Erythroblast (primary cell): ENCODE results near the gene TMEM38B.
"Not testable (repeated sequence)": the region's sequence is repeated elsewhere in the genome, so short reads cannot be mapped to it uniquely, and the experiment has no call there.

Experiments
- DNase-seq, 2 experiments: peaks; one replicate each; lab custom pipeline; 2025; lab: John Stamatoyannopoulos, UW
- GATA1 ChIP-seq: IDR thresholded peaks from 2 replicates; pipeline ENCODE4 v1.6.1; 2011; ENCODE audit warnings: low read depth, mild to moderate bottlenecking, control low read depth, low read length, moderate library complexity
- POLR2A ChIP-seq: IDR thresholded peaks from 2 replicates; pipeline ENCODE4 v1.6.1; 2011; ENCODE audit warnings: mild to moderate bottlenecking, low read length

Gene TMEM38B

GRCh38 chr9:105714020-105714331 lies 19.6 kb downstream of the TMEM38B start:
- DNase-seq, result no peak
- no peak for TF ChIP-seq POLR2A
- no peak for TF ChIP-seq GATA1

- TF ChIP-seq GATA1 (no peak), POLR2A (no peak)
- no peak for DNase-seq
Measured at GRCh38 chr9:105716146-105716545, 21.8 kb downstream of the TMEM38B start.

- TF ChIP-seq GATA1 (no peak), POLR2A (no peak)
- DNase-seq, result no peak
Measured at GRCh38 chr9:105722099-105722498, 27.8 kb downstream of the TMEM38B start.

GRCh38 chr9:105725370-105725769 lies 31.0 kb downstream of the TMEM38B start:
- peak in 1 of 2 experiments; percentile 13 for DNase-seq

GRCh38 chr9:105728230-105728629 lies 33.9 kb downstream of the TMEM38B start:
- DNase-seq, result not testable (repeated sequence)

More at GRCh38 chr9:105725370-105725769, 31.0 kb downstream of the TMEM38B start:
- TF ChIP-seq POLR2A (no peak), GATA1 (no peak)

GRCh38 chr9:105731420-105731819 lies 37.1 kb downstream of the TMEM38B start:
- not testable (repeated sequence) for DNase-seq

- DNase-seq, result no peak
- TF ChIP-seq GATA1, result no peak
- TF ChIP-seq POLR2A, result no peak
Measured at GRCh38 chr9:105735366-105735765, 41.0 kb downstream of the TMEM38B start.

- TF ChIP-seq POLR2A, result no peak
- TF ChIP-seq GATA1, result no peak
- DNase-seq, result no peak
Measured at GRCh38 chr9:105737205-105737604, 42.9 kb downstream of the TMEM38B start.

- no peak for DNase-seq
- TF ChIP-seq POLR2A (no peak), GATA1 (no peak)
Measured at GRCh38 chr9:105742088-105742487, 47.7 kb downstream of the TMEM38B start.

GRCh38 chr9:105747325-105747724 lies 53.0 kb downstream of the TMEM38B start:
- DNase-seq, result not testable (repeated sequence)

GRCh38 chr9:105751761-105752160 lies 57.4 kb downstream of the TMEM38B start:
- TF ChIP-seq POLR2A (no peak), GATA1 (no peak)
- DNase-seq, result no peak

- DNase-seq, result no peak
- TF ChIP-seq GATA1, result no peak
- TF ChIP-seq POLR2A, result no peak
Measured at GRCh38 chr9:105757496-105758251, 63.3 kb downstream of the TMEM38B start.

GRCh38 chr9:105760053-105760452 lies 65.7 kb downstream of the TMEM38B start:
- TF ChIP-seq GATA1, result no peak
- no peak for TF ChIP-seq POLR2A
- DNase-seq, result peak in 1 of 2 experiments; percentile 22

GRCh38 chr9:105782561-105783494 lies 88.5 kb downstream of the TMEM38B start:
- DNase-seq, result not testable (repeated sequence)

- not testable (repeated sequence) for DNase-seq
Measured at GRCh38 chr9:105783495-105783872, 89.1 kb downstream of the TMEM38B start.

- DNase-seq, result not testable (repeated sequence)
Measured at GRCh38 chr9:105786796-105787195, 92.5 kb downstream of the TMEM38B start.
